CD4-positive, alpha-beta T cell (primary cell): ENCODE data around the gene U2AF1L4. TPM values are rescaled to one million over a fixed set of nuclear protein-coding genes. Genes with fewer than 3 reads are reported as not detected.

ENCODE experiments used
- ATAC-seq: fragments of 200-7000 bp; cut with Tn5 transposase; one replicate; pipeline ENCODE4 v1.10.0; 2022; ENCODE audit warnings: mild to moderate bottlenecking; ENCODE audit not compliant: poor library complexity
- CTCF ChIA-PET: fragments of 350-600 bp; sonication (Branson Sonifier 250); formaldehyde crosslinking; loops from one replicate; lab custom pipeline; 2021; ENCODE audit warnings: antibody characterized with exemption, inconsistent platforms; lab: Charles Lee
- POLR2A ChIA-PET: fragments of 350-600 bp; sonication (Branson Sonifier 250); formaldehyde crosslinking; loops from one replicate; lab custom pipeline; 2021; ENCODE audit warnings: antibody characterized with exemption, inconsistent platforms; lab: Charles Lee
- DNase-seq, 14 experiments: peaks; one replicate each; pipeline ENCODE4 v3.0.0-alpha.2; 2013 to 2020; ENCODE audit warnings: mixed read lengths in 2 of 14
- H3K27ac ChIP-seq, 2 donors: one replicate each; pipeline versions ENCODE4 v1.5.1 to v1.7.0; 2013; ENCODE audit warnings: low read length in 2 of 2, low read depth in 1 of 2, mild to moderate bottlenecking in 1 of 2
- H3K27me3 ChIP-seq, 2 experiments: 1 replicate in 1 of 2; 2 replicates in 1 of 2; pipeline versions ENCODE4 v1.6.1 to v1.7.0; 2013; ENCODE audit warnings: low read length in 2 of 2, control low read depth in 1 of 2, mild to moderate bottlenecking in 1 of 2, moderate library complexity in 1 of 2; ENCODE audit not compliant: insufficient read depth in 2 of 2, control insufficient read depth in 1 of 2
- H3K36me3 ChIP-seq: one replicate; pipeline ENCODE4 v1.6.1; 2013; ENCODE audit warnings: low read length, control low read depth; ENCODE audit not compliant: insufficient read depth
- H3K4me1 ChIP-seq: one replicate; pipeline ENCODE4 v1.6.1; 2013; ENCODE audit warnings: low read length, control low read depth; ENCODE audit not compliant: insufficient read depth
- H3K4me3 ChIP-seq: one replicate; pipeline ENCODE4 v1.5.1; 2013; ENCODE audit warnings: mild to moderate bottlenecking, low read length, moderate library complexity
- H3K9me3 ChIP-seq, 2 experiments: 1 replicate in 1 of 2; 2 replicates in 1 of 2; pipeline versions ENCODE4 v1.6.1 to v1.7.0; 2013; ENCODE audit warnings: low read length in 2 of 2, mild to moderate bottlenecking in 2 of 2, control low read depth in 1 of 2, moderate library complexity in 1 of 2; ENCODE audit not compliant: control insufficient read depth in 1 of 2, insufficient read depth in 1 of 2
- H3K27ac Mint-ChIP-seq: one replicate; pipeline ENCODE4 v1.8.0; 2020; ENCODE audit warnings: mixed read lengths
- H3K27me3 Mint-ChIP-seq: one replicate; pipeline ENCODE4 v1.8.0; 2021; ENCODE audit warnings: mixed read lengths
- H3K36me3 Mint-ChIP-seq: one replicate; pipeline ENCODE4 v1.8.0; 2021; ENCODE audit warnings: low read depth, mixed read lengths
- H3K4me1 Mint-ChIP-seq: one replicate; pipeline ENCODE4 v1.8.0; 2021; ENCODE audit warnings: low read depth, mixed read lengths
- H3K4me3 Mint-ChIP-seq: one replicate; pipeline ENCODE4 v1.8.0; 2020; ENCODE audit warnings: mild to moderate bottlenecking, mixed read lengths
- H3K9me3 Mint-ChIP-seq: one replicate; pipeline ENCODE4 v1.8.0; 2020; ENCODE audit warnings: mixed read lengths
- intact Hi-C, 2 experiments: fragments of 100-400 bp; cut with DNase I in 1 of 2; cut with micrococcal nuclease in 1 of 2; formaldehyde crosslinking; loops; one replicate each; pipeline versions ENCODE4 v1.15.1 to v1.9.0; 2023 to 2025; cut with DNase I, micrococcal nuclease
- total RNA-seq, 174 experiments: library from RNA in 2 of 174; stranded (reverse) in 2 of 174; gene quantifications; one replicate each; pipeline ENCODE4 v1.2.3 and lab custom pipeline; 2021 to 2026
- TF ChIP-seq, protein P1 (sequence below): fragments of 200-600 bp; IDR thresholded peaks from one replicate; pipeline ENCODE4 v1.8.0; 2022; ENCODE audit warnings: antibody characterized with exemption, mild to moderate bottlenecking

The U2AF1L4 gene
- total RNA-seq, 2 experiments from 2014 or later: 74.6 to 85.8 TPM

DNA sequence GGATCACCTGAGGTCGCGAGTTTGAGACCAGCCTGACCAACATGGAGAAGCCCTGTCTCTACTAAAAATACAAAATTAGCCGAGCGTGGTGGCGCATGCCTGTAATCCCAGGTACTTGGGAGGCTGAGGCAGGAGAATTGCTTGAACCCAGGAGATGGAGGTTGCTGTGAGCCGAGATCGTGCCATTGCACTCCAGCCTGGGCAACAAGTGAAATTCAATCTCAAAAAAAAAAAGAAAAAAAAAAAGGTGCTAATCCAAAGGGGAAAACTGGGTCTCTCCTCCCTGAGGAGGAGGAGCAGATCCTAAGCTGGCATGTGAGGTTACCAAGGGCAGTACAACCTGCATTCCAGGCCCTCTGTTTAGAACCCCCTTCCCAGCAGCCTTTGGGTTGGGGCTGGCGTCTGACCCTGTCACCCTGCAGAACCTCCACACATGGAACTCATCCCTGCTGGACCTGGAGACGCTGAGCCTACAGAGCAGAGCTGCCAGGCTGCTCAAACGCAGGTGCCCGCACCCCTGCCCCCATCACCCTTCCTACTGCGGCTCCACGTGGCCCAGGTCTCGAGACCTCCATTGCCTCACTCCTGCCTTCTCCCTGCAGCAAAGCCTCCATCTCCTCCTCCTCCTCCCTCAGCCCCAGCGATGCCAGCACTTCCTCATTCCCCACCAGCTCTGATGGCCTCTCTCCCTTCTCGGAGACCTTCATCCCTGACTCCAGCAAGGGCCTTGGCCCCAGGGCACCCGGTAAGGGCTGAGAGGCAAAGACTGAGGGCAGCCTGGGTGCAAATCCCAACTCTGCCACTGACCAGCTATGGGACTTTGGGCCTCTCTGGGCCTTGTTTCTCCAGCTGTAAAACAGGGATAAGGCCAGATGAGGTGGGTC is 19.5 kb upstream of the U2AF1L4 start:
- ATAC-seq (no peak), DNase-seq (no peak)
- ChIA-PET POLR2A (interaction anchor here (0.6 kb wide), 1 partner anchor 20 kb away, joined by 3 read pairs; the partner anchor contains the start of gene U2AF1L4), CTCF (interaction anchor here (0.6 kb wide), 1 partner anchor 21 kb away, joined by 3 read pairs; no protein-coding TSS in a partner anchor)
- peaks cover 45% of the 10 kb centered on the region for H3K36me3 ChIP-seq
- H3K9me3 ChIP-seq: no peaks in the 10 kb centered on the region
- H3K4me3 Mint-ChIP-seq: no peak overlapping the region
- peaks cover 3% of the 10 kb centered on the region for H3K4me1 ChIP-seq
- H3K36me3 Mint-ChIP-seq: peaks cover 34% of the 10 kb centered on the region
- TF ChIP-seq, protein P1, sequence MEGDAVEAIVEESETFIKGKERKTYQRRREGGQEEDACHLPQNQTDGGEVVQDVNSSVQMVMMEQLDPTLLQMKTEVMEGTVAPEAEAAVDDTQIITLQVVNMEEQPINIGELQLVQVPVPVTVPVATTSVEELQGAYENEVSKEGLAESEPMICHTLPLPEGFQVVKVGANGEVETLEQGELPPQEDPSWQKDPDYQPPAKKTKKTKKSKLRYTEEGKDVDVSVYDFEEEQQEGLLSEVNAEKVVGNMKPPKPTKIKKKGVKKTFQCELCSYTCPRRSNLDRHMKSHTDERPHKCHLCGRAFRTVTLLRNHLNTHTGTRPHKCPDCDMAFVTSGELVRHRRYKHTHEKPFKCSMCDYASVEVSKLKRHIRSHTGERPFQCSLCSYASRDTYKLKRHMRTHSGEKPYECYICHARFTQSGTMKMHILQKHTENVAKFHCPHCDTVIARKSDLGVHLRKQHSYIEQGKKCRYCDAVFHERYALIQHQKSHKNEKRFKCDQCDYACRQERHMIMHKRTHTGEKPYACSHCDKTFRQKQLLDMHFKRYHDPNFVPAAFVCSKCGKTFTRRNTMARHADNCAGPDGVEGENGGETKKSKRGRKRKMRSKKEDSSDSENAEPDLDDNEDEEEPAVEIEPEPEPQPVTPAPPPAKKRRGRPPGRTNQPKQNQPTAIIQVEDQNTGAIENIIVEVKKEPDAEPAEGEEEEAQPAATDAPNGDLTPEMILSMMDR: no peak
- H3K9me3 Mint-ChIP-seq: no peaks in the 10 kb centered on the region
- no peaks in the 10 kb centered on the region for H3K27me3 Mint-ChIP-seq
- H3K4me1 Mint-ChIP-seq: peaks cover 3% of the 10 kb centered on the region
- H3K27ac Mint-ChIP-seq: no peak overlapping the region
- H3K27me3 ChIP-seq: no peaks in the 10 kb centered on the region
- no peak overlapping the region for H3K27ac ChIP-seq
- intact Hi-C loops: no loop called here
- H3K4me3 ChIP-seq: no peak overlapping the region

DNA sequence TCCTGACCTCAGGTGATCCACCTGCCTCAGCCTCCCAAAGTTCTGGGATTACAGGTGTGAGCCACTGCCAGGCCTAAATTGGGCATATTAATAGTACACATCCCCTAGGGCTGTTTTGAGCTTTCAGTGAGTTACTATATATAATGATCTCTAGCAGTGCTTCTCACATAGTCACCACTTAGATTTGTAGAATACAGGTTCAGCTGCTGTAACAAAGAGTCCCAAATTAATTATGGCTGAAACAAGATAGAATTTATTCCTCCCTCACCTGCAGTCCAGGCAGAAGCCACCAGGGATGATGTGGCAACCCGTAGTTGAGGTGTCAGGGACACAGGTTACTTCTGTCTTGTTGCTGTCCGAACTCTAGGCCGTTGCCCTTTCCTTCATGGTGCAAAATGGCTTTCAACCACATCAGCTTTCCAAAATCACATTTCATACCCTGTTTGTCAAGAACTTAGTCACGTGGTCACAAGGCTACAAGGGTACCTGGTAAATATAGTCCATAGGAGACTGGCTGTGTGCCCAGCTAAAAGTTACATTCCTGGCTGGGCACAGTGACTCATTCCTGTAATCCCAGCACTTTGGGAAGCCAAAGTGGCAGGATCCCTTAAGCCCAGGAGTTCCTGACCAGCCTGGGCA is 15.6 kb upstream of the U2AF1L4 start:
- ChIA-PET POLR2A (interaction anchor here (1.4 to 1.6 kb wide), 2 partner anchors 11 to 13 kb away, joined by 3 to 4 read pairs; partner anchors contain the start of gene LIN37), CTCF (no interaction called here)
- H3K4me3 Mint-ChIP-seq: no peak overlapping the region
- H3K4me1 Mint-ChIP-seq: peaks cover 28% of the 10 kb centered on the region
- peaks cover 0 to 2% of the 10 kb centered on the region in 2 experiments for H3K27me3 ChIP-seq
- intact Hi-C loops: no loop called here
- peaks cover 8% of the 10 kb centered on the region for H3K27me3 Mint-ChIP-seq
- no peak overlapping the region for H3K27ac Mint-ChIP-seq
- H3K9me3 ChIP-seq: no peaks in the 10 kb centered on the region
- no peak overlapping the region for H3K4me3 ChIP-seq
- ATAC-seq: no peak
- no peak overlapping the region for H3K27ac ChIP-seq
- no peak for DNase-seq
- no peaks in the 10 kb centered on the region for H3K9me3 Mint-ChIP-seq
- H3K36me3 ChIP-seq: peaks cover 34% of the 10 kb centered on the region
- TF ChIP-seq, protein P1: no peak
- H3K4me1 ChIP-seq: peaks cover 36% of the 10 kb centered on the region
- H3K36me3 Mint-ChIP-seq: peaks cover 32% of the 10 kb centered on the region

DNA sequence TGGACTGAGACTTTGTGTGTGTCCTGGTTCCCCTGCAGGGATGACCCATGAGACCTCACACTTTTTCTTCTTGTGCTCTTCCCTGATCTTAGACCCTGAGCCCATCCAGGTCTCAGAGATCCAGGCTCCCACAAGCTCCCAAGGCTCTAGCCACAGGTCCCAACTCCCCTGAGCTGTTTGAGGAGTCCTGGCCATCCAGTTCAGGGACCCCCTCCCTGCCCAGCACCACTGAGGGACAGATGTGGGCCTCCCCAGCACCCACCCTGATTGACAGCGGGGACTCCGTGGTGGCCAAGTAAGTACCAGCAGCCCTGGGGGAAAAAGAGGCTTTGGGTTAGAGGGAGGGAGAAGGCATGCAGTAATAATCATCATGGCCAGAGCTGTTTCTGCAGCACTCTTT is 14.5 kb upstream of the U2AF1L4 start:
- Mint-ChIP-seq H3K4me3 (peak overlapping the region; percentile 99), H3K9me3 (no peaks in the 10 kb centered on the region), H3K36me3 (peaks cover 29% of the 10 kb centered on the region), H3K27ac (peak overlapping the region; percentile 51), H3K27me3 (peaks cover 14% of the 10 kb centered on the region), H3K4me1 (peaks cover 35% of the 10 kb centered on the region)
- no peak overlapping the region for H3K27ac ChIP-seq
- ChIA-PET POLR2A (interaction anchor here (1.4 to 1.6 kb wide), 2 partner anchors 12 to 13 kb away, joined by 3 to 4 read pairs; partner anchors contain the start of gene LIN37), CTCF (no interaction called here)
- peaks cover 24% of the 10 kb centered on the region for H3K36me3 ChIP-seq
- no peaks in the 10 kb centered on the region for H3K9me3 ChIP-seq
- DNase-seq (peak in 1 of 14 experiments; percentile 21), ATAC-seq (no peak)
- peaks cover 0 to 2% of the 10 kb centered on the region in 2 experiments for H3K27me3 ChIP-seq
- peaks cover 43% of the 10 kb centered on the region for H3K4me1 ChIP-seq
- intact Hi-C loops: loop anchor here (2.0 to 10.0 kb wide), 6 partner anchors 15 to 925 kb away; partner anchors contain the start of genes ARHGAP33 (in 2 of the 2), COX6B1 (in 1 of the 2), ETV2 (in 1 of the 2) and KMT2B (in 1 of the 2)
- TF ChIP-seq, protein P1: no peak
- no peak overlapping the region for H3K4me3 ChIP-seq
